H1 (cell line): ENCODE results near the gene OR51B4. TPM values are rescaled to one million over a fixed set of nuclear protein-coding genes. Genes with fewer than 3 reads are reported as not detected.

ENCODE experiments used
- polyA plus RNA-seq, 7 experiments: library from polyadenylated mRNA; depleted of rRNA in 3 of 7; stranded (reverse) in 5 of 7; unstranded in 2 of 7; fragments of >200 nt in 5 of 7; fragments of 200-250 nt in 2 of 7; gene quantifications; 1 replicate in 5 of 7; 2 replicates in 1 of 7; 4 replicates in 1 of 7; pipeline versions ENCODE4 v1.2.1 to v1.2.3, GENCODE V29; 2011 to 2013; ENCODE audit warnings: missing spikeins in 2 of 7, mixed read lengths in 2 of 7
- total RNA-seq: library from RNA; stranded (reverse); fragmentation: NEBNext Ultra II Directional; extraction: Animal tissue kit (Norgen Biotek cat#: 25700); gene quantifications from 2 replicates; pipeline ENCODE4 v1.2.1, GENCODE V29; 2021
- TF ChIP-seq, protein P1 (sequence below): fragments of 300-600 bp; sonication (generic); IDR thresholded peaks from 2 replicates; pipeline ENCODE4 v1.7.1; 2012; ENCODE audit warnings: low read length, moderate library complexity, mild to moderate bottlenecking, inconsistent platforms; ENCODE audit not compliant: insufficient replicate concordance

OR51B4 gene
- total and polyA plus RNA-seq, 2 of the 8 experiments (the other 6 are each of a cell fraction or from before 2014, with no cell fraction given): not detected

DNA sequence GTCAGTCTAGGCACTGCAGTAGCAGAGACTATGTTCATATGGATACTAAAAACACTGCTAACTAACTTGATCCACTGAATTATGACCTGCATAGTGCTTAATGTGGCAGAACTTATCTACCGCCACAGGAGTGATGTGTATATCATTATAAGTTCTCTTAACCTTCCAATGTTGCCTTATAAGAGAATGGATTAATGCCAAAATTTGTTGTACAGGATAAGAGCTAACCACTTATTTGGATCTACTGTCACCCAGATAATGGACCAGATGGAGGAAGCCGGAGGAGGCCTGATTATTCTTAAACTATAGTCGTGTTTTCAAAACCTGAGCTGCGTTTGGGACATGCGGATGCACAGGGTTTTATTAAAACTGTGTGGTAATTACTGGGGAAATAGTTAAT is 1.9 kb upstream of the OR51B4 start (continued):
- TF ChIP-seq, protein P1, sequence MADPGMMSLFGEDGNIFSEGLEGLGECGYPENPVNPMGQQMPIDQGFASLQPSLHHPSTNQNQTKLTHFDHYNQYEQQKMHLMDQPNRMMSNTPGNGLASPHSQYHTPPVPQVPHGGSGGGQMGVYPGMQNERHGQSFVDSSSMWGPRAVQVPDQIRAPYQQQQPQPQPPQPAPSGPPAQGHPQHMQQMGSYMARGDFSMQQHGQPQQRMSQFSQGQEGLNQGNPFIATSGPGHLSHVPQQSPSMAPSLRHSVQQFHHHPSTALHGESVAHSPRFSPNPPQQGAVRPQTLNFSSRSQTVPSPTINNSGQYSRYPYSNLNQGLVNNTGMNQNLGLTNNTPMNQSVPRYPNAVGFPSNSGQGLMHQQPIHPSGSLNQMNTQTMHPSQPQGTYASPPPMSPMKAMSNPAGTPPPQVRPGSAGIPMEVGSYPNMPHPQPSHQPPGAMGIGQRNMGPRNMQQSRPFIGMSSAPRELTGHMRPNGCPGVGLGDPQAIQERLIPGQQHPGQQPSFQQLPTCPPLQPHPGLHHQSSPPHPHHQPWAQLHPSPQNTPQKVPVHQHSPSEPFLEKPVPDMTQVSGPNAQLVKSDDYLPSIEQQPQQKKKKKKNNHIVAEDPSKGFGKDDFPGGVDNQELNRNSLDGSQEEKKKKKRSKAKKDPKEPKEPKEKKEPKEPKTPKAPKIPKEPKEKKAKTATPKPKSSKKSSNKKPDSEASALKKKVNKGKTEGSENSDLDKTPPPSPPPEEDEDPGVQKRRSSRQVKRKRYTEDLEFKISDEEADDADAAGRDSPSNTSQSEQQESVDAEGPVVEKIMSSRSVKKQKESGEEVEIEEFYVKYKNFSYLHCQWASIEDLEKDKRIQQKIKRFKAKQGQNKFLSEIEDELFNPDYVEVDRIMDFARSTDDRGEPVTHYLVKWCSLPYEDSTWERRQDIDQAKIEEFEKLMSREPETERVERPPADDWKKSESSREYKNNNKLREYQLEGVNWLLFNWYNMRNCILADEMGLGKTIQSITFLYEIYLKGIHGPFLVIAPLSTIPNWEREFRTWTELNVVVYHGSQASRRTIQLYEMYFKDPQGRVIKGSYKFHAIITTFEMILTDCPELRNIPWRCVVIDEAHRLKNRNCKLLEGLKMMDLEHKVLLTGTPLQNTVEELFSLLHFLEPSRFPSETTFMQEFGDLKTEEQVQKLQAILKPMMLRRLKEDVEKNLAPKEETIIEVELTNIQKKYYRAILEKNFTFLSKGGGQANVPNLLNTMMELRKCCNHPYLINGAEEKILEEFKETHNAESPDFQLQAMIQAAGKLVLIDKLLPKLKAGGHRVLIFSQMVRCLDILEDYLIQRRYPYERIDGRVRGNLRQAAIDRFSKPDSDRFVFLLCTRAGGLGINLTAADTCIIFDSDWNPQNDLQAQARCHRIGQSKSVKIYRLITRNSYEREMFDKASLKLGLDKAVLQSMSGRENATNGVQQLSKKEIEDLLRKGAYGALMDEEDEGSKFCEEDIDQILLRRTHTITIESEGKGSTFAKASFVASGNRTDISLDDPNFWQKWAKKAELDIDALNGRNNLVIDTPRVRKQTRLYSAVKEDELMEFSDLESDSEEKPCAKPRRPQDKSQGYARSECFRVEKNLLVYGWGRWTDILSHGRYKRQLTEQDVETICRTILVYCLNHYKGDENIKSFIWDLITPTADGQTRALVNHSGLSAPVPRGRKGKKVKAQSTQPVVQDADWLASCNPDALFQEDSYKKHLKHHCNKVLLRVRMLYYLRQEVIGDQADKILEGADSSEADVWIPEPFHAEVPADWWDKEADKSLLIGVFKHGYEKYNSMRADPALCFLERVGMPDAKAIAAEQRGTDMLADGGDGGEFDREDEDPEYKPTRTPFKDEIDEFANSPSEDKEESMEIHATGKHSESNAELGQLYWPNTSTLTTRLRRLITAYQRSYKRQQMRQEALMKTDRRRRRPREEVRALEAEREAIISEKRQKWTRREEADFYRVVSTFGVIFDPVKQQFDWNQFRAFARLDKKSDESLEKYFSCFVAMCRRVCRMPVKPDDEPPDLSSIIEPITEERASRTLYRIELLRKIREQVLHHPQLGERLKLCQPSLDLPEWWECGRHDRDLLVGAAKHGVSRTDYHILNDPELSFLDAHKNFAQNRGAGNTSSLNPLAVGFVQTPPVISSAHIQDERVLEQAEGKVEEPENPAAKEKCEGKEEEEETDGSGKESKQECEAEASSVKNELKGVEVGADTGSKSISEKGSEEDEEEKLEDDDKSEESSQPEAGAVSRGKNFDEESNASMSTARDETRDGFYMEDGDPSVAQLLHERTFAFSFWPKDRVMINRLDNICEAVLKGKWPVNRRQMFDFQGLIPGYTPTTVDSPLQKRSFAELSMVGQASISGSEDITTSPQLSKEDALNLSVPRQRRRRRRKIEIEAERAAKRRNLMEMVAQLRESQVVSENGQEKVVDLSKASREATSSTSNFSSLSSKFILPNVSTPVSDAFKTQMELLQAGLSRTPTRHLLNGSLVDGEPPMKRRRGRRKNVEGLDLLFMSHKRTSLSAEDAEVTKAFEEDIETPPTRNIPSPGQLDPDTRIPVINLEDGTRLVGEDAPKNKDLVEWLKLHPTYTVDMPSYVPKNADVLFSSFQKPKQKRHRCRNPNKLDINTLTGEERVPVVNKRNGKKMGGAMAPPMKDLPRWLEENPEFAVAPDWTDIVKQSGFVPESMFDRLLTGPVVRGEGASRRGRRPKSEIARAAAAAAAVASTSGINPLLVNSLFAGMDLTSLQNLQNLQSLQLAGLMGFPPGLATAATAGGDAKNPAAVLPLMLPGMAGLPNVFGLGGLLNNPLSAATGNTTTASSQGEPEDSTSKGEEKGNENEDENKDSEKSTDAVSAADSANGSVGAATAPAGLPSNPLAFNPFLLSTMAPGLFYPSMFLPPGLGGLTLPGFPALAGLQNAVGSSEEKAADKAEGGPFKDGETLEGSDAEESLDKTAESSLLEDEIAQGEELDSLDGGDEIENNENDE: no peak
